GM12878 (cell line): ENCODE results near the gene AP3M1. TPM values are rescaled to one million over a fixed set of nuclear protein-coding genes. Genes with fewer than 3 reads are reported as not detected.

ENCODE experiments used
- ATAC-seq: fragments of 200-7000 bp; cut with Tn5 transposase; 3 replicates; pipeline ENCODE4 v1.9.1; 2020; ENCODE audit warnings: mild to moderate bottlenecking, moderate library complexity
- BruUV-seq: library from RNA; stranded (reverse); fragments of 400-500 nt; replicated peaks from 2 replicates; lab custom pipeline; 2021; lab: Mats Ljungman, UMichigan
- CTCF ChIA-PET: fragments of 300-600 bp; sonication (Branson Sonifier 250); formaldehyde crosslinking; extraction: SDS; loops from one replicate; lab custom pipeline; 2021; ENCODE audit warnings: inconsistent platforms; lab: Yijun Ruan, JAX
- POLR2A ChIA-PET: fragments of 350-600 bp; formaldehyde crosslinking; extraction: SDS; loops from one replicate; lab custom pipeline; 2021; ENCODE audit warnings: inconsistent platforms; lab: Charles Lee
- RAD21 ChIA-PET: fragments of 300-600 bp; sonication (Branson Sonifier 250); formaldehyde crosslinking; loops from one replicate; lab custom pipeline; 2023; ENCODE audit warnings: antibody characterized with exemption; ENCODE audit not compliant: unreplicated experiment; lab: Charles Lee
- SMC1A ChIA-PET: fragments of 300-600 bp; sonication (Branson Sonifier 250); formaldehyde crosslinking; loops from one replicate; lab custom pipeline; 2023; ENCODE audit not compliant: unreplicated experiment, uncharacterized antibody; lab: Charles Lee
- DNase-seq: peaks from one replicate; pipeline ENCODE4 v3.0.0-alpha.2; 2011; ENCODE audit warnings: low read depth, low spot score
- FAIRE-seq: peaks from 3 replicates; lab custom pipeline; 2011; peaks lifted over from hg19 to GRCh38; lab: Jason Lieb, UNC
- H2AFZ ChIP-seq: 2 replicates; pipeline ENCODE4 v1.6.0; 2011; ENCODE audit warnings: low read depth, low read length, control low read depth; ENCODE audit not compliant: control insufficient read depth
- H3K27ac ChIP-seq: 2 replicates; pipeline ENCODE4 v1.5.1; 2011; ENCODE audit warnings: control low read depth; ENCODE audit not compliant: control insufficient read depth, insufficient read depth
- H3K27me3 ChIP-seq, 2 experiments: replicated peaks in 1 of 2; 2 replicates each; pipeline versions ENCODE4 v1.6.0 to v1.6.1; 2011; ENCODE audit warnings: low read length in 1 of 2; ENCODE audit not compliant: control insufficient read depth in 2 of 2, insufficient read depth in 2 of 2
- H3K36me3 ChIP-seq, 2 experiments: 2 replicates each; pipeline ENCODE4 v1.5.1; 2011; ENCODE audit warnings: low read length in 1 of 2; ENCODE audit not compliant: control insufficient read depth in 2 of 2, insufficient read depth in 2 of 2
- H3K4me1 ChIP-seq: 2 replicates; pipeline ENCODE4 v1.6.1; 2011; ENCODE audit warnings: mild to moderate bottlenecking, low read length, moderate library complexity, mixed read lengths; ENCODE audit not compliant: control insufficient read depth, insufficient read depth
- H3K4me2 ChIP-seq: 2 replicates; pipeline ENCODE4 v1.6.0; 2011; ENCODE audit warnings: control low read depth; ENCODE audit not compliant: control insufficient read depth, insufficient read depth
- H3K4me3 ChIP-seq: fragments of 200-600 bp; sonication (generic); 2 replicates; pipeline ENCODE4 v1.5.1; 2016
- H3K79me2 ChIP-seq: 2 replicates; pipeline ENCODE4 v1.6.0; 2011; ENCODE audit warnings: low read length; ENCODE audit not compliant: control insufficient read depth, insufficient read depth
- H3K9ac ChIP-seq: 2 replicates; pipeline ENCODE4 v1.8.0; 2011; ENCODE audit warnings: low read length, control low read depth, mixed read lengths; ENCODE audit not compliant: control insufficient read depth, insufficient read depth
- H3K9me3 ChIP-seq: replicated peaks from 3 replicates; pipeline ENCODE4 v1.5.1; 2011; ENCODE audit warnings: mild to moderate bottlenecking, low read length; ENCODE audit not compliant: control insufficient read depth, insufficient read depth
- H4K20me1 ChIP-seq: 2 replicates; pipeline ENCODE4 v1.6.0; 2011; ENCODE audit not compliant: control insufficient read depth, insufficient read depth
- BCL3 ChIP-seq: IDR thresholded peaks from 2 replicates; pipeline ENCODE4 v1.6.1; 2011; ENCODE audit warnings: borderline replicate concordance, low read depth, mild to moderate bottlenecking, moderate library complexity, low read length; ENCODE audit not compliant: insufficient read depth, poor library complexity, severe bottlenecking
- BHLHE40 ChIP-seq, 2 experiments: fragments of 450-650 bp in 1 of 2; IDR thresholded peaks; 2 replicates each; pipeline ENCODE4 v1.6.1; 2011 to 2017; ENCODE audit warnings: low read depth in 2 of 2, borderline replicate concordance in 1 of 2, improper control_type of control experiment in 1 of 2, low read length in 1 of 2, mild to moderate bottlenecking in 1 of 2
- RUNX3 ChIP-seq: IDR thresholded peaks from 2 replicates; pipeline ENCODE4 v1.6.1; 2012; ENCODE audit warnings: low read length, inconsistent platforms
- WGBS: methylation state at CpG from one replicate; pipeline ENCODE4 v1.1.6; 2016; ENCODE audit warnings: low lambda C conversion rate; ENCODE audit not compliant: insufficient replicate concordance, insufficient coverage; ENCODE audit errors: missing lambda C conversion rate; 5-methylcytosine and 5-hydroxymethylcytosine counted together
- in situ Hi-C: fragments of 300-500 bp; cut with MboI; formaldehyde crosslinking; loops from 9 replicates; pipeline ENCODE4 v1.14.3; 2018; ENCODE audit warnings: mixed read lengths
- intact Hi-C: fragments of 100-400 bp; cut with micrococcal nuclease; formaldehyde crosslinking; loops from one replicate; pipeline ENCODE4 v1.14.2; 2022; ENCODE audit not compliant: unreplicated experiment
- polyA plus RNA-seq, 11 experiments: library from polyadenylated mRNA; depleted of rRNA in 4 of 11; unstranded in 6 of 11; stranded (reverse) in 5 of 11; fragments of >200 nt; fragmentation: Nextera tagmentation in 4 of 11; fragmentation: Illumina TruSeq in 1 of 11; extraction: Ambion mirVana in 4 of 11; extraction: Trizol in 1 of 11; gene quantifications; 1 replicate in 1 of 11; 2 replicates in 10 of 11; pipeline versions ENCODE4 v1.2.1 to v1.2.3, GENCODE V29; 2011 to 2016; ENCODE audit warnings: inconsistent platforms in 2 of 11, missing spikeins in 2 of 11, low read depth in 1 of 11
- total RNA-seq, 4 experiments: library from RNA; depleted of rRNA in 3 of 4; stranded (reverse); fragments of >200 nt in 3 of 4; fragmentation: Illumina TruSeq in 1 of 4; extraction: Trizol in 1 of 4; gene quantifications; 2 replicates each; pipeline versions ENCODE4 v1.2.1 to v1.2.3, GENCODE V29; 2013 to 2021

Gene AP3M1
- total and polyA plus RNA-seq, 10 of the 15 experiments (the other 5 are each of a cell fraction or from before 2014, with no cell fraction given), result 22.1 to 83.4 (median 47.7) TPM

- no peaks in the 10 kb centered on the region for H3K27me3 ChIP-seq
- H2AFZ ChIP-seq, result no peak overlapping the region
- FAIRE-seq (no peak), DNase-seq (no peak), ATAC-seq (no peak)
- WGBS, result 70% methylated on average over 3 of the region's 3 CpGs
- no peaks in the 10 kb centered on the region for H4K20me1 ChIP-seq
- H3K9me3 ChIP-seq, result no peaks in the 10 kb centered on the region
- no peak overlapping the region for H3K9ac ChIP-seq
- peaks cover 57% of the 10 kb centered on the region for H3K79me2 ChIP-seq
- POLR2A ChIA-PET, result interaction anchor here (0.6 to 1.0 kb wide), 2 partner anchors 9 to 630 kb away, joined by 3 to 4 read pairs; partner anchors contain the start of genes ADK and AP3M1
- no peak for TF ChIP-seq BHLHE40 (IDR thresholded peaks at IDR 0.05; ENCODE audit: borderline replicate concordance in 1 of 2, low read depth in 2 of 2, low read length in 1 of 2)
- H3K27ac ChIP-seq, result no peak overlapping the region
- intact Hi-C loops, result no loop called here
- in situ Hi-C loops, result no loop called here
- no peaks in the 10 kb centered on the region for H3K36me3 ChIP-seq
- H3K4me2 ChIP-seq, result no peak overlapping the region
- H3K4me1 ChIP-seq, result peaks cover 34% of the 10 kb centered on the region
- CTCF ChIA-PET, result no interaction called here
- H3K4me3 ChIP-seq, result no peak overlapping the region
- SMC1A ChIA-PET, result no interaction called here
- BruUV-seq, result no TSS peak
- RAD21 ChIA-PET, result no interaction called here
These were observed 9.4 kb upstream of the AP3M1 start for GRCh38 chr10:74160013-74160412.

- Histone ChIP-seq H4K20me1 (no peaks in the 10 kb centered on the region), H2AFZ (peak overlapping the region; percentile 15; the same call in 1 of the 2 replicates), H3K36me3 (no peaks in the 10 kb centered on the region), H3K4me3 (0 out of 2 replicates have a peak overlapping the region, but pooled peaks have one; percentile 10), H3K79me2 (peaks cover 71% of the 10 kb centered on the region), H3K4me2 (peak overlapping the region; percentile 69; the same call in 1 of the 2 replicates), H3K27ac (peak overlapping the region; percentile 38; the same call in 1 of the 2 replicates), H3K9me3 (no peaks in the 10 kb centered on the region), H3K27me3 (no peaks in the 10 kb centered on the region), H3K4me1 (peaks cover 14% of the 10 kb centered on the region), H3K9ac (0 out of 2 replicates have a peak overlapping the region, but pooled peaks have one; percentile 3)
- RAD21 ChIA-PET, result interaction anchor here (0.6 to 6.4 kb wide), 8 partner anchors 10 to 71 kb away, joined by 3 to 58 read pairs (median 4); no protein-coding TSS in a partner anchor
- intact Hi-C loops (loop anchor here (10.0 kb wide), 1 partner anchor 668 kb away; the partner anchor contains the start of gene KAT6B), in situ Hi-C loops (no loop called here)
- TF ChIP-seq BCL3 (no peak), RUNX3 (0 out of 2 replicates have a peak, but pooled peaks have one; percentile 30)
- FAIRE-seq, result peak; percentile 13
- peak; percentile 69 for ATAC-seq
- 22% methylated on average over 2 of the region's 2 CpGs for WGBS
- CTCF ChIA-PET, result interaction anchor here (0.6 to 6.4 kb wide), 8 partner anchors 10 to 722 kb away, joined by 3 to 51 read pairs (median 8); no protein-coding TSS in a partner anchor
- POLR2A ChIA-PET, result interaction anchor here (0.6 to 3.9 kb wide), 10 partner anchors 10 to 95 kb away, joined by 3 to 44 read pairs (median 6); no protein-coding TSS in a partner anchor
- no TSS peak for BruUV-seq
- no peak for DNase-seq
- SMC1A ChIA-PET, result interaction anchor here (0.6 to 6.6 kb wide), 16 partner anchors 8 to 860 kb away, joined by 3 to 78 read pairs (median 4); no protein-coding TSS in a partner anchor
These were observed 6.3 kb upstream of the AP3M1 start for GRCh38 chr10:74156919-74157289.
